ENCODE measurements around the gene TNFSF13.
A peak's percentile ranks its signal among the peaks of the same experiment; 100 is the strongest.

GRCh38 chr17:7573324-7574080 lies 15.0 kb downstream of the TNFSF13 start:
- TF ChIP-seq CTCF (IDR thresholded peaks at IDR 0.05) (no peak), POLR2A (IDR thresholded peaks at IDR 0.05) (peak in 1 of 2 donors; percentile 11)
